Neural crest cell (in vitro differentiated cells): Measurements from ENCODE around the gene JAG2. TPM values are rescaled to one million over a fixed set of nuclear protein-coding genes. Genes with fewer than 3 reads are reported as not detected.

Experiments used
- DNase-seq: peaks from one replicate; pipeline ENCODE4 v3.0.0; 2021; ENCODE audit warnings: low read depth, mixed read lengths, low spot score
- H3K27ac Mint-ChIP-seq: one replicate; pipeline ENCODE4 v1.8.0; 2021; ENCODE audit warnings: mild to moderate bottlenecking, mixed read lengths; ENCODE audit not compliant: unreplicated experiment
- H3K27me3 Mint-ChIP-seq: 2 replicates; pipeline ENCODE4 v1.8.0; 2021; ENCODE audit warnings: low read depth, mild to moderate bottlenecking, mixed read lengths
- H3K36me3 Mint-ChIP-seq: 2 replicates; pipeline ENCODE4 v1.8.0; 2021; ENCODE audit warnings: low read depth, mild to moderate bottlenecking, mixed read lengths
- H3K4me1 Mint-ChIP-seq: 2 replicates; pipeline ENCODE4 v1.8.0; 2021; ENCODE audit warnings: mixed read lengths
- H3K4me3 Mint-ChIP-seq: one replicate; pipeline ENCODE4 v1.8.0; 2021; ENCODE audit warnings: mild to moderate bottlenecking, mixed read lengths
- H3K9me3 Mint-ChIP-seq: 2 replicates; pipeline ENCODE4 v1.8.0; 2021; ENCODE audit warnings: mixed read lengths
- total RNA-seq: library from RNA; stranded (reverse); gene quantifications from 2 replicates; pipeline ENCODE4 v1.2.1, GENCODE V29; 2021
- TF ChIP-seq, protein P1 (sequence below): fragments of 200-600 bp; sonication (generic); conservative IDR thresholded peaks from 2 replicates; pipeline ENCODE4 v1.5.0; 2021; ENCODE audit warnings: antibody characterized with exemption, mild to moderate bottlenecking

Gene JAG2
- total RNA-seq, 1 donor from 2014 or later, result 4.2 TPM

DNA sequence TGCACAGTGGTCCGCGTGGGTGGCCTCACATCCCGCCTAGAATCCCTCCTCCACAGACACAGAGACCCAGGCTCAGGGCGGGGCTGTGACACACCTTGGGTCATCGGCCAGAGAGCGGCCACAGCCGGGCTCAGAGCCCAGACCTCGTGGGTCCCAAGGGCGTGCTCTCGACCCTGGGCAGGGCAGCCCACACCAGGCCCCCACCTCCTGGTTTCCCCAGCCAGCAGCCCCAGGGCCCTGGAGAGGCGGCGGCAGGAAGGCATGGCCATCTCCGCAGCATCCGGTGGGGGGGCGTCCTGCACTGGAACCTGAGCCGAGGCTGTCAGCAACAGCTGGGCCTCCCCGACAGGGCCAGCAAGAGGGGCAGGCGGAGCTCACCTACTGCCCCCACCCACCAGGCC, 15.2 kb downstream of the JAG2 start:
- TF ChIP-seq, protein P1, sequence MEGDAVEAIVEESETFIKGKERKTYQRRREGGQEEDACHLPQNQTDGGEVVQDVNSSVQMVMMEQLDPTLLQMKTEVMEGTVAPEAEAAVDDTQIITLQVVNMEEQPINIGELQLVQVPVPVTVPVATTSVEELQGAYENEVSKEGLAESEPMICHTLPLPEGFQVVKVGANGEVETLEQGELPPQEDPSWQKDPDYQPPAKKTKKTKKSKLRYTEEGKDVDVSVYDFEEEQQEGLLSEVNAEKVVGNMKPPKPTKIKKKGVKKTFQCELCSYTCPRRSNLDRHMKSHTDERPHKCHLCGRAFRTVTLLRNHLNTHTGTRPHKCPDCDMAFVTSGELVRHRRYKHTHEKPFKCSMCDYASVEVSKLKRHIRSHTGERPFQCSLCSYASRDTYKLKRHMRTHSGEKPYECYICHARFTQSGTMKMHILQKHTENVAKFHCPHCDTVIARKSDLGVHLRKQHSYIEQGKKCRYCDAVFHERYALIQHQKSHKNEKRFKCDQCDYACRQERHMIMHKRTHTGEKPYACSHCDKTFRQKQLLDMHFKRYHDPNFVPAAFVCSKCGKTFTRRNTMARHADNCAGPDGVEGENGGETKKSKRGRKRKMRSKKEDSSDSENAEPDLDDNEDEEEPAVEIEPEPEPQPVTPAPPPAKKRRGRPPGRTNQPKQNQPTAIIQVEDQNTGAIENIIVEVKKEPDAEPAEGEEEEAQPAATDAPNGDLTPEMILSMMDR, result no peak
- H3K27me3 Mint-ChIP-seq, result no peaks in the 10 kb centered on the region
- no peaks in the 10 kb centered on the region for H3K9me3 Mint-ChIP-seq
- no peak for DNase-seq
- no peak overlapping the region for H3K4me3 Mint-ChIP-seq
- H3K36me3 Mint-ChIP-seq, result no peaks in the 10 kb centered on the region
- H3K27ac Mint-ChIP-seq, result no peak overlapping the region
- no peaks in the 10 kb centered on the region for H3K4me1 Mint-ChIP-seq

DNA sequence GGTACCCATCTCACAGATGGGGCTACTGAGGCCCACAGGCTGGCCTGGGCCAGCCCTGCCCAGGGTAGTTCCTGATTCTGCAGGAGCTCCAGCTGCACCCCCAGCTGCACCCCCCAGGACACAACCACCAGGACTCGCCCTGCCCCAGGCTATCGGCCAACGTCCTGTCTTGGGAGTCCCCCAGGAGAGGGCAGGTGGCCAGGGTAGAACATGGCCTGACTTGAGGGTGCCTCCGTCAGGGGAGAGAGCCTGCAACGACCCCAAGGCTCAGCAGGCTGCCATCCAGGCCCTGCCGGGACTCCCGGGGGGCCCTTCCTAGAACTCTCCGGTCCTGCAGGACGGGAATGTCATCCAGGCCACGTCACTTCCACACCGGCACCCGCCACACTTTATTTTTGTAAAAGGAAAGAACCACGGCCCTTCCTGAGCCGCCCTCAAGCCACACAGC, 15.8 kb downstream of the JAG2 start:
- H3K4me3 Mint-ChIP-seq, result no peak overlapping the region
- no peak for DNase-seq

DNA sequence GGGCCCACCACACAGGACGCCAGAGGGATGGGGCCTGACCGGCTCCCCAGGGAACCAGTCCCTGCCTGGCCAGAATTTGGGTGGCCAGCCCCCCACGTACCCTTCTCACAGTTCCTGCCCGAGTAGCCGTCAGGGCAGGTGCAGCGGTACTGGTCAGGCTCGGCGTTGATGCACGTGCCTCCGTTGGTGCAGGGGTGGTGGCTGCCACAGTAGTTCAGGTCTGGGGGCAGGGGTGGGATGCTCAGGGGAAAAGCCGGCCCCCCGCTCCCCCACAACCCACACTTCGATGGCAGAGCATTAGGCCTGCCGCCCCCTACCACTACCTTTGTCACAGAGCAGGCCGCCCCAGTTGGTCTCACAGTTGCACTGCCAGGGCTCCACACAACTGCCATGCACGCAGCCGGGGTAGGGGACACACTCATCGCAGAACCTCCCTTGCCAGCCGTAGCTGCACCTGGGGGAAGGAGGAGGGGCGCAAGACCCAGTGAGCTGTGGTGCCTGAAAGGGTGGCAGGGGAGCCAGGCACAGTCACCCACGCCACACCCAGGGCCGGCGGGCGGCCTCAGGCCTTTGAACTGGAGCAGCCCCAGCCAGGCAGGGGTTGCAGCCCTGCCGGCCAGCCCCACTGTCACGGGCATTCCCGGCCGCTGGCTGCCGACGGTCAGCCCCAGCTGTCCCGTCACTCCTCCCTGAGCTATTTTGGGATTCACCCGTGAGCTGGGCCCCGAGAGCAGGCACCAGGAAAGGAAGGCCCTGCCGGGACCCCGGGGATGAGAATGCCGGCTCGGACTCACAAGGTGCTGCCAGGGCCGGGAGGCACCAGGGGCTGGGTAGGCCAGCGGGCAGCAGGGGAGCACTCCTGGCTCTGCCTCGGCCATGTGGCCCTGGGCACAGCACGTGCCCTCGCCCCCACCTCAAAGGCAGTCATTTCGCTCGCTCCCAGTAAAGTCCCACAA, 16.5 kb downstream of the JAG2 start:
- H3K36me3 Mint-ChIP-seq, result no peaks in the 10 kb centered on the region
- no peak overlapping the region for H3K4me3 Mint-ChIP-seq
- DNase-seq, result no peak
- no peak overlapping the region for H3K27ac Mint-ChIP-seq
- H3K27me3 Mint-ChIP-seq, result no peaks in the 10 kb centered on the region
- no peaks in the 10 kb centered on the region for H3K4me1 Mint-ChIP-seq
- H3K9me3 Mint-ChIP-seq, result no peaks in the 10 kb centered on the region
- TF ChIP-seq, protein P1, result no peak

More for the DNA sequence above, 15.8 kb downstream of the JAG2 start:
- Mint-ChIP-seq H3K9me3 (no peaks in the 10 kb centered on the region), H3K4me1 (no peaks in the 10 kb centered on the region), H3K27me3 (no peaks in the 10 kb centered on the region), H3K27ac (no peak overlapping the region), H3K36me3 (no peaks in the 10 kb centered on the region)
- TF ChIP-seq, protein P1, result no peak

DNA sequence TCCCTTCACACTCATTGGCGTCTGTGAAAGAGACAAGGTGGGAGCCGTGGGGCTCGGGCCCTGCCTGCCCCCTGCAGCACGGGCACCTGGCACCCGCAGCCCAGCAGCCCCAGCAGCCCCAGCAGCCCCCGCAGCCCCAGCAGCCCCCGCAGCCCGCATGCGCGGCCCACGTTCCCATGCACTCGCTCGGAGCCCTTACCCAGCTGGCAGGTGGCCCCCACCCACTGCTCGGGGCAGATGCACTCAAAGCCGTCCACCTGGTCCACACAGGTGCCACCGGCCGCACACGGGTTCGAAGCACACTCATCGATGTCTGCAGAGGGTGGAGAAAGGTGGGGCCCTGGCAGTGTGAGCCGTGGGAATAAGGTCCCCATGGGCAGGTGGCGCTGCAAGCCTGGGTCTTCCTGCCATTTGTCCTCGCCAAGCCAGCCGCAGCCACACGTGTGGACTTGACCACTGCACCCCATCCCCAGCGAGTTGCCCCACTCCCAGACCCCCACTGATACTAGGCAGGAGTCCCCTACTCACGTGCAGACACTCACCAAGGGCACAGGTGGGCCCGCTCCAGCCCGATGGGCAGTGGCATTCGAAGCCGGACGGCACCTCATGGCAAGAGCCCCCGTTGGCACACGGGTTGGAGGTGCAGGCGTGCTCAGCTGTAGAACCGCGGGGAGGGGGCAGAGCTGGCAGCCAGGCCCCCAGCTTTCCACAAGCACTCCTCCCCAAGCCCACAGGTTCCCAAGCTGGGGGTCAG, 17.3 kb downstream of the JAG2 start:
- H3K36me3 Mint-ChIP-seq, result no peaks in the 10 kb centered on the region
- H3K9me3 Mint-ChIP-seq, result no peaks in the 10 kb centered on the region
- no peak for DNase-seq
- H3K27me3 Mint-ChIP-seq, result no peaks in the 10 kb centered on the region
- H3K4me3 Mint-ChIP-seq, result no peak overlapping the region
- H3K27ac Mint-ChIP-seq, result no peak overlapping the region
- H3K4me1 Mint-ChIP-seq, result no peaks in the 10 kb centered on the region
- TF ChIP-seq, protein P1, result no peak

DNA sequence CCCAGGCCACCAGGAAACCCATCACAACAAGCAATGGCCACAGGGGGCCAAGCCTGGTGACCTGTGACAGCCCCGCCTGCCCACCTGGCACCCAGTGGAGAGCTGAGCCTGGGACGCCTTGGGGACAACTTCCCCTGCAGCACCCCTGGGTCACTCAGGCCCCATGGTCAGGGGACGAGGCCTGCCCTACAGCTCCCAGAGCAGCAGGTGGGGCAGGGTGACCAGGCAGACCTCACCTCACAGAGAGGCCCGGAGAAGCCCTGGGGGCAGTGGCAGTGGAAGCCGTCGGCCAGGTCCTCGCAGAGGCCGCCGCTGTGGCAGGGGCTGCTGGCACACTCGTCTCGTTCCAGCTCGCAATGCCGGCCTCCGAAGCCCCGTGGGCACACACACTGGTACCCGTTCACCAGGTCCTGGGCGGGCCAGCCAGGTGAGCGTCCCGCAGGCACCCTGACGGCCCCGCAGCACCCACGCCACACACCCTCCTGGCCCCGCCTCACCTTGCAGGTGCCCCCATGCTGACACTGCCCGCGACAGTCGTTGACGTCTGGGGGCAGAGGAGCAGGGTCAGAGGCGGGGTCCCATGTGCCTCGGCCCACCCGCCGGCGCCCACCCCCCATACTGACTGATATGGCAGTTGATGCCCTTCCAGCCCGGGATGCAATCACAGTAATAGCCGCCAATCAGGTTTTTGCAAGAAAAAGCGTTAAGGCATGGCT, 18.1 kb downstream of the JAG2 start:
- Mint-ChIP-seq H3K36me3 (no peaks in the 10 kb centered on the region), H3K4me3 (no peak overlapping the region), H3K9me3 (no peaks in the 10 kb centered on the region), H3K4me1 (no peaks in the 10 kb centered on the region), H3K27me3 (no peaks in the 10 kb centered on the region), H3K27ac (no peak overlapping the region)
- TF ChIP-seq, protein P1, result no peak
- DNase-seq, result no peak
